HG03457 (cell line): ENCODE data around the gene HIPK1.
"Not testable (repeated sequence)": the region's sequence is repeated elsewhere in the genome, so short reads cannot be mapped to it uniquely, and the experiment has no call there.

Experiments
- ATAC-seq: cut with Tn5 transposase; IDR thresholded peaks from one replicate; pipeline ENCODE4 v1.9.1; 2021; ENCODE audit warnings: moderate number of reproducible peaks; ENCODE audit not compliant: unreplicated experiment

HIPK1 gene

DNA sequence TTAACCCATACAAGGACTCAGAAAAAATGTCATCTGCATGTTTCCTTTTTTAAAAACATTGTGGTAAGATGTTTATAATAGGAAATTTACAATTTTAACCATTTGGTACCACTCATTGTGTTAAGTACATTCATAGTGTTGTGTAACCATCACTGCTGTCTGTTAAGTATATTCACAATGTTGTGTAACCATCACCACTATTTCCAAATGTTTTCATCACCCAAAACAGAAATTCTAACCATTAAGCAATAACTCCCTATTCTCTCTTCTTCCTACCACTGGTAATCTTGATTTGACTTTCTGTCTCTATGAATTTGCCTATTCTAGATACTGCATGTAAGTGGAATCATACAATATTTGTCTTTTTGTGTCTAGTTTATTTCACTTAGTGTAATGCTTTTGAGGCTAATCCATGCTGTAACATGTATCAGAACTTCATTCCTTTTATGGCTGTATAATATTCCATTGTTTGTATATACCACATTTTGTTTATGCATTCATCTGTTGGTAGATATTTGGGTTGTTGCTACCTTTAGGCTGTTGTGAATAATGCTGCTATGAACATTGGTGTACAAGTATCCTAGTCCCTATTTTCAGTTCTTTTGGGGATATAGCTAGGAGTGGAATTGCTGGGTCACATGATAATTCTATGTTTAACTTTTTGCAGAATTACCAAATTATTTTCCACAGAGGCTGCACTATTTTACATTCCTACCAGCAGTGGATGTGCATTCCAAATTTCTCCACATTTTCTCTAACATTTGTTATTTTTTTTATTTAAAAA lies 14.1 kb downstream of the HIPK1 start:
- no peak for ATAC-seq

DNA sequence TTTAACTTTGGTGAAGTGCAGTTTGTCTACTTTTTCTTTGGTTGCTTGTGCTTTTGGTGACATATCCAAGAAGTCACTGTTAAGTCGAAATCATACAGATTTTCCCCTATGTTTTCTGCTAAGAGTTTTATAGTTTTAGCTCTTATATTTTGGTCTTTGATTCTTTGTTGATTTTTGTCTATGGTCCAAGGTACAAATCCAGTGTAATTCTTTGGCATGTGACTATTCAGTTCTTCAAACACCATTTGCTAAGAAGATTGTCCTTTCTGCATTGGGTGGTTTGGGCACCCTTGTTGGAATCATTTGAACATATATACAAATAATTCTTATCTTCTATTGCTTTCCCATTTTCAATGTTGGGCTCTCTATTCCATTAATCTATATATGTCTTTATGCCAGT lies 16.2 kb downstream of the HIPK1 start:
- ATAC-seq, result no peak

DNA sequence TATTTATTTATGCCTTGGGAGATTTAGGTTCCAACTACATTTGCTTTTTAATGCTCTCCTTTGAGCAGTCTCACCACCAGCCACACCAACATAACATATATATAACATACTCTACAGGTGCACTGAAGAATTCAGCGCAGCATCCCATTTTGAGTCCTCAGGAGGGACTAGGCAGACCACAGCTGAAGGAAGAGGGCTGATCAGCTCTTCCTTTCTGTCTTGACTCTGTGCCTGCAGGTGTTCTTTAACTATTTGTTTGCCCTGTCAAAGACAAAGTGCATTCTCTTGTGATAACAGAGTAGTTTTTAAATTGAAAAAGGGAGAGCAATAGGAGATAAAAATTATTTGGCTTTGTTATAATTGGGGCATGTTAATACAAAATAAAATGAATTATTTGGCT lies 17.0 kb downstream of the HIPK1 start:
- ATAC-seq, result no peak

DNA sequence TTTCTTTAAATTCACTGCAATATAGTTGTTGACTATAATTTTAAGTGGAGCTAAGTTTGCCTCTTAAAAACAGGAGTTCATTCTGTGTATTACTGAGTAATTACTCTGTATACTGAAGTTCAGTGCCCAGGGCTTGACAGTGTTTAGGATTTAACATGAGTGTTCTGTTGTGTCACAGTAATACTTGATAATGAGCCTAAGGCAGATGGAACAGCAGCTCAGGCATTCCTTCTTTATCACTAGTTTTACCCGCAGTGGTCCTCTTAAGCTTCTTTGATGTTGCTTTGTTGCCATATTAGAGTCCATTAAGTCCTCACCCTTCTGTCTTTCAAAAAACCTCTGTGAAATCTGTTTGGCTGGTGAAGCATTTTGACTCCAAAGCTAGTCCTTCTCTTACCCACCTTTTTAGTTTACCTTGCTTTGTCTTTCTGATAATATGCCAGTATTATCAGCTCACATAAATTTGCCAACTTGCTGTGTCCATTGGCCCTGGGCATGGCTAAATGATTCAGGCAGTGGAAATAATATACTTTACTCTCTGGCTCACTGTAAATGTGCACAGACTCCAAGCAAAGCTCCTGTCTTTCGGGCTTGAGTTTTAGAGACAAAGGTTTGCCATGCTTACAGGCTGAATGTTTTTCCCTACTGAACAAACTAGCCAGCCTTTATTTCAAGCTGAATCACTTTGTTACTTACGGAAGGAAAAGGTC lies 17.7 kb downstream of the HIPK1 start:
- no peak for ATAC-seq

DNA sequence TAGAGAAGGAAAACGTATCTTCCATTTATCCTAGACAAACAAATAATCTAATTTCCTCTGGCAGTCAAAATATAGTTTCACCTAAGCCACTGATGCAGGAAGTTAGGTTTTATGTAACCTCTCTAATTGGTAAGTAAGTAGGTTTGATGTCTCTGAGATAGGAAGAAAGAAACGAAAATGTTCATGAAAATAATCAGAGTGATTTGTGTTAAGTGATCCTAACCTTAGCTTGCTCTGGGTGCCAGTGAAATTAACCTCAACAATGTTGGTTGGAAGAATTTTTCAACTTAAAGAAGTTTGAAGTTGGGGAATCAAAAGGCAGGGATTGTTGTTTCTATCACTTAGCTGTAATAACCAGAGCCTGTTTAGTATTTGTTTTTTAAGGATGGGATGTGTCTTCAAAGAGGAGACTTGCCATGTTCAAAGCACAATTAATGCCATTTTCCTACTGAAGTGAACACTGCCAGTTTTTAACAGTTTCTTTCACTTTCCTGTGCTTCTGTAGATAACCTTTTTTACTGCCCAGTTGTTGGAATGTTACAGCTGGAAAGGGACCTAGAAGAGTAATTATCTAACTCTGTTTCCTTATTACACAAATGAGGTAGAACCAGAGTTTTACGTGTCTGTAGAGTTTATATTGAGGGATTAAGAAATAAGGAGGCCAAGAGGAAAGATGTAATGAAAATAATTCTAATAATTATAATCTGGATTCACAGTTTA lies 18.4 kb downstream of the HIPK1 start:
- no peak for ATAC-seq

DNA sequence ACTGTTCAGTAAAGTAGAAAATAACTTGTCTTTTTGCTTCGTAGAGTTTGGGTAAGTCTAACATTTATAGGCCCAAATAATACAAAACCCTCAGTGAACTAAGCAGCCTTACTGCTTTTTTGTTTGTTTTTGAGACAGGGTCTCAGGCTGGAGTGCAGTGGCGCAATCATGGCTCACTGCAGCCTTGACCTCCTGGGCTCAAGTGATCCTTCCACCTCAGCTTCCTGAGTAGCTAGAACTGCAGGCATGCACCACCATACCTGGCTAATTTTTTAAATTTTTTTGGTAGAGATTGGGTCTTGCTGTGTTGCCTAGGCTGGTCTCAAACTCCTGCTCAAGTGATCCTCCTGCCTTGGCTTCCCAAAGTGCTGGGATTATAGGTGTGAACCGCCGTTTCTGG lies 19.0 kb downstream of the HIPK1 start:
- not testable (repeated sequence) for ATAC-seq

DNA sequence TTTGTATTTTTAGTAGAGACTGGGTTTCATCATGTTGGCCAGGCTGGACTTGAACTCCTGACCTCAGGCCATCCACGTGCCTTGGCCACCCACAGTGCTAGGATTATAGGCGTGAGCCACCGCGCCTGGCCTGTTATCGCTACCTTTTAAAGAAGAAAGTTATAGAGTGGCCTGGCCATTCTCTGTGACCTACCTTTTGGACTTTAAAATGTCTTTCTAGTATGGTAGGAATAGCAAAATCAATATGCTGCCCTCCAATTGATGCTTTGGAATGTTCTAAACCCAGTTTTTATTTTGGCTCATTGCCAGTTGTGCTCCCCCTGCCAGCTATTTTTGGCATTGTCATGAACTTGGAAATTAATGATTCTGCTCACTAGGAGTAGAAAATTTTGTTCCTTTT lies 19.9 kb downstream of the HIPK1 start:
- ATAC-seq, result no peak

DNA sequence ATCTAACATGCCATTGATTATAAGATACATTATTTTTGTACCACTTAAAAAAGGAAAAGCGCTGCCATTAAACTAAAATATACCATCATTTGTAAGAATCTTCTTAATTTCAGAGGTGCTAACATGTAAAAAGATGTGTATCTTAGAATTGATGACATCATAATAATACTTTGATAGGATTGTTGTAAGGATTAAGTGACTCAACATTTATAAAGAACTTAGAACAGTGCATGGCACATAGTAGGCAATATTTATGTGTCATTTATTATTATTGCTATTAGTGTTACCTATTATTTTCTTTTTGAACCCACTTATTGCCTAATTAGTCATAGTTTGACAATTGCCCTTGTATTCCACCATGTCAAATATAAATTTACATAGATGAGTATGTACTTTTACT lies 21.8 kb downstream of the HIPK1 start:
- no peak for ATAC-seq

DNA sequence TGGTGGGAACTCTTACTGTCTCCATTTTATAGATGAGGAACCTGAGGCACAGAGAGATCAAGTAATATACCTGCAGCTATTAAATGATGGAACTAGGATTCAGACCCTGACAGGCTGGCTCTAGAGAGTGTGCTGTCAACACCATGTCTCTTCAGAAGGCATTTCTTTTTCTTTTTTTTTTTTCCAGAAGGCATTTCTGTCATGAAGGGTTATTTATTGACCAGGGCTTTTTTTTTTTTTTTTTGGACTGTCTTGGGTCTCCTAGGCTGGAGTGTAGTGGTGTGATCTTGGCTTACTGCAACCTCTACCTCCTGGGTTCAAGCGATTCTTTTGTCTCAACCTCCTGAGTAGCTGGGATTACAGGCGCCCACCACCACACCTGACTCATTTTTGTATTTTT lies 22.6 kb downstream of the HIPK1 start:
- ATAC-seq, result no peak

DNA sequence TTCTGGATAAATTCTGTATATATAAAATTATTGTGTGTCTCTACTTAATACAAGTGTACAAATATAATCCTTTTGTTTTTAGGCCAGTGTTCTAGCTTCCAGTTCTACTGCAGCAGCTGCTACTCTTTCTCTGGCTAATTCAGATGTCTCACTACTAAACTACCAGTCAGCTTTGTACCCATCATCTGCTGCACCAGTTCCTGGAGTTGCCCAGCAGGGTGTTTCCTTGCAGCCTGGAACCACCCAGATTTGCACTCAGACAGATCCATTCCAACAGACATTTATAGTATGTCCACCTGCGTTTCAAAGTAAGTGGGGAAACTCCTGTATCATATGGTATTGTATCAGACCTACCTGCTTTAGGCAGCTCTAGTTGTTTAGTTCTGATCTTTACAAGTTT lies 28.9 kb downstream of the HIPK1 start:
- ATAC-seq, result no peak

DNA sequence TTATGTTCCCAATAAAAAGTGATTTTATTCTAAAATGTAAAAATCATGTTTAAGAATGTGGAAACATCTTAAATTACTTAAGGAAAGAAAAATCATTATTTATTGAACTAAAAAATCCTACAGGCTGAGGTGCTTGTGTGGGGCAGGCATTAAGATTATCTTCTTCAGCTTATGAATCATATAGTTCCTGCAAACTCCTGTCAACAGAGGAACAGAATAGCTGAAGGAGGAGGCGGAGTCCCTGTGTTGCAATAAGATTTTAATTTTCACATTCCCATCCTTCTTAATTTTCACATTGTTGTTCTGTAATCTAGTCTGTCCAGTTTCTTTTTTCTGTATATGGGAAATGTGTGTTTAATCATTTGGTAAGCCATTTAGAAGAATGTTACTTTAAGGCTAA lies 29.6 kb downstream of the HIPK1 start:
- ATAC-seq, result no peak

DNA sequence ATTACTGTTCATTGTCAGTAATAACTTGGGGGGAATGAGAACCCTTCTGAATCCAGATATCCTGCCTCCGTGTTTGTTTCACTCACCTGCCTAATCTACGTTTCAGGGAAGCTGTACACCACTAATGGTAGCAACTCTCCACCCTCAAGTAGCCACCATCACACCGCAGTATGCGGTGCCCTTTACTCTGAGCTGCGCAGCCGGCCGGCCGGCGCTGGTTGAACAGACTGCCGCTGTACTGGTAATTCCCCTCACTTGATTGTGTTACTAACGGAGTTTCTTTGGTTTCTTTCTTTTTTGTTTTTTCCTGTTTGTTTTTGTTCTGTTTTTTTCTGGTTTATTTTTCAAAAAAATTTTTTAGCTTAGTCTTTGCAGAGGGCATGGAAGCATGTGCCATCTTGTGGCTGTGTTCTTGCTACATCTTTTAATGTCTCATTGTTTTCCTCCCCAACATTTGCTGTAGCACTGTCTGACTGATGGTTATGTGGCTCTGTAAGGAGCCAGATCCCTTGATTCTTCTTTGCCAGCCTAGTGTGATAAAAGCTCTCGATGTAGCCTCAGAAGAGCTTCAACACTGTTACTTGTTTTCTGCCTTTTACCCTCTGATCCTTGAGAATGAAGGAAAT lies 34.3 kb downstream of the HIPK1 start:
- no peak for ATAC-seq

DNA sequence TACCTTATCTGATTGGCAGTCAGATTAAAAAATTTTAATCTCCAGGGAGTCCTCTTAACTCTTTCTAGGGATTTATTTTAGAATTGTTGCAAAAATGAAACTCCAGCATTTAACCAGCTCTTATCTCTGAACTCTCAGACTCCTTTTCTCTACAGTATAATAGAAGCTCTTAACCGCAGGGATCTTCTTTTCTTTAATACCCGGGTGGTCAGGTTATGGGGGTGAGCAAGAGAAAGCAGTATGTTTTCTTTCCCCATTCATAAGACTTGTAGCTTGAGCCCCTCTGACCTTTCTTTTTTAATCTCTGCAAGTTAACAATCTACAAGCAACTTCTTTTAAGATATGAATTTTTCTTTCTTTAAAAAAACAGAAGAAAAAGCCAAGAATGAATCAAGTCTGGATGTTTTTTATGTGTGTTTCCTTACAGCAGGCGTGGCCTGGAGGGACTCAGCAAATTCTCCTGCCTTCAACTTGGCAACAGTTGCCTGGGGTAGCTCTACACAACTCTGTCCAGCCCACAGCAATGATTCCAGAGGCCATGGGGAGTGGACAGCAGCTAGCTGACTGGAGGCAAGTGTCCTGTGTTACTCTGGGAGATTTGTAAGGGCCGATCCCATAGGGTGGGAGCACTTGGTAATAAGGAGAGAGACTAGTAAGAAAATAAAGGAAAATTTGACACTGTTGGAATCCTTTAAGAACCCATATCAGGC lies 36.7 kb downstream of the HIPK1 start:
- ATAC-seq, result no peak

DNA sequence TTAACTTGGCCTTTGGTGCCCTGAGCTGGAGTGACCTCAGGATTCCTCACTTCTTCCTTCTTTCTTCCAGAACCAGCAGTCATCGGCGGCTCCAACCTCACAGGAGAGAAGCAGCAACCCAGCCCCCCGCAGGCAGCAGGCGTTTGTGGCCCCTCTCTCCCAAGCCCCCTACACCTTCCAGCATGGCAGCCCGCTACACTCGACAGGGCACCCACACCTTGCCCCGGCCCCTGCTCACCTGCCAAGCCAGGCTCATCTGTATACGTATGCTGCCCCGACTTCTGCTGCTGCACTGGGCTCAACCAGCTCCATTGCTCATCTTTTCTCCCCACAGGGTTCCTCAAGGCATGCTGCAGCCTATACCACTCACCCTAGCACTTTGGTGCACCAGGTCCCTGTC lies 43.8 kb downstream of the HIPK1 start:
- ATAC-seq, result no peak

DNA sequence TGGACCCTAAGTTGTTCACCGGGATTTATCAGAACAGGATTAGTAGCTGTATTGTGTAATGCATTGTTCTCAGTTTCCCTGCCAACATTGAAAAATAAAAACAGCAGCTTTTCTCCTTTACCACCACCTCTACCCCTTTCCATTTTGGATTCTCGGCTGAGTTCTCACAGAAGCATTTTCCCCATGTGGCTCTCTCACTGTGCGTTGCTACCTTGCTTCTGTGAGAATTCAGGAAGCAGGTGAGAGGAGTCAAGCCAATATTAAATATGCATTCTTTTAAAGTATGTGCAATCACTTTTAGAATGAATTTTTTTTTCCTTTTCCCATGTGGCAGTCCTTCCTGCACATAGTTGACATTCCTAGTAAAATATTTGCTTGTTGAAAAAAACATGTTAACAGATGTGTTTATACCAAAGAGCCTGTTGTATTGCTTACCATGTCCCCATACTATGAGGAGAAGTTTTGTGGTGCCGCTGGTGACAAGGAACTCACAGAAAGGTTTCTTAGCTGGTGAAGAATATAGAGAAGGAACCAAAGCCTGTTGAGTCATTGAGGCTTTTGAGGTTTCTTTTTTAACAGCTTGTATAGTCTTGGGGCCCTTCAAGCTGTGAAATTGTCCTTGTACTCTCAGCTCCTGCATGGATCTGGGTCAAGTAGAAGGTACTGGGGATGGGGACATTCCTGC lies 46.2 kb downstream of the HIPK1 start:
- ATAC-seq, result no peak

DNA sequence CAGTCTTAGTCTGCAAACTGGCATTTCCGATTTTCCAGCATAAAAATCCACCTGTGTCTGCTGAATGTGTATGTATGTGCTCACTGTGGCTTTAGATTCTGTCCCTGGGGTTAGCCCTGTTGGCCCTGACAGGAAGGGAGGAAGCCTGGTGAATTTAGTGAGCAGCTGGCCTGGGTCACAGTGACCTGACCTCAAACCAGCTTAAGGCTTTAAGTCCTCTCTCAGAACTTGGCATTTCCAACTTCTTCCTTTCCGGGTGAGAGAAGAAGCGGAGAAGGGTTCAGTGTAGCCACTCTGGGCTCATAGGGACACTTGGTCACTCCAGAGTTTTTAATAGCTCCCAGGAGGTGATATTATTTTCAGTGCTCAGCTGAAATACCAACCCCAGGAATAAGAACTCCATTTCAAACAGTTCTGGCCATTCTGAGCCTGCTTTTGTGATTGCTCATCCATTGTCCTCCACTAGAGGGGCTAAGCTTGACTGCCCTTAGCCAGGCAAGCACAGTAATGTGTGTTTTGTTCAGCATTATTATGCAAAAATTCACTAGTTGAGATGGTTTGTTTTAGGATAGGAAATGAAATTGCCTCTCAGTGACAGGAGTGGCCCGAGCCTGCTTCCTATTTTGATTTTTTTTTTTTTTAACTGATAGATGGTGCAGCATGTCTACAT lies 47.6 kb downstream of the HIPK1 start:
- ATAC-seq, result no peak

DNA sequence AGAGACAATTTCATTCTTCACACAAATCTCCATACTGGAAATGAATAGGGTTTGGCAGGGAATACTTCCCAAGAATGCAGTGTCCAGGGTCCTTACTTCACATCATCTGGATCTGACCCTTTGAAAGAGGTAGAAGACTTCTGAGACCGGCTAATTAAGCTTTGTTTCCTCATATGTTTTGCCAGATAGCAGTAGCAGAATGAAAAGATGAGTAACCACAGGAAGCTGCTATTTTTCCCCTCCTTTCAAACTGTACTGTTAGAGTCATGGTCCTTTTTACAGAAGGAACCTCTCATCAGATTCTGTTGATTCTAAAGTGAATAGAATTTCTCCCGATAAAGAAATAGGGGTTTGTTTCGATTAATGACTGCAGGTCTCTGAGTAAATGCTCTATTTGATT lies 48.8 kb downstream of the HIPK1 start:
- no peak for ATAC-seq

DNA sequence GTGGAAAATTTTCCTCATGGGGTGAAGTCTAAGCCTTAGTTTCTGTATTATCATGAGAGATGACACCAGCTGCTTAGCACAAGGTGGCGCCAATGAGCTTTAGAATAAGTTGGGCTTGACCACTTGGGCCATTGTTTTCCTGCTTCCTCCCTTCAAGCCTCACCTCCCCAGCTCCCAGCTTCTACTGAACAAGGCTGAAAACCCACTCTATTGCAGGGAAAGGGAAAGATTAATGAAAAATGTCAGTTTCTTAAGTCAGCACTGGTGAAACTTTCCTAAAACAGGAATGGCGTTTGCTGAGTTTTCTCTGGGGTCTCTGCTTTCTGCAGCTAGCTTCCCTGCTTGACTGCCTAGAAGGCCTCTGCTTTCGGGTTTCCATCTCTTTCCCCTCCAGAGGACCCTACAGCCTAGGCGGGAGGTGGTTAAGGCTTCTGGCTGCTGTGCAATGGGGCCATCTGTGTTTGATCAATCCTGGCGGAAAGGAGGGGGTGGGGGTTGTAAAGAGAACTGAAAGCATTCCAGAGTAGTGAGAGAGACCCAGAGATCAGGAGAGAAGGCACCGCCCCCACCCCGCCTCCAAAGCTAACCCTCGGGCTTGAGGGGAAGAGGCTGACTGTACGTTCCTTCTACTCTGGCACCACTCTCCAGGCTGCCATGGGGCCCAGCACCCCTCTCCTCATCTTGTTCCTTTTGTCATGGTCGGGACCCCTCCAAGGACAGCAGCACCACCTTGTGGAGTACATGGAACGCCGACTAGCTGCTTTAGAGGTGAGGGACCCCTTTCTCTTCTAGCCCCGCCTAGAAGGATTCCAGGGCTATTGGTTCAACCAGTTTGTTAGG lies 50.0 kb downstream of the HIPK1 start, which contains the start of gene OLFML3:
Gene OLFML3 (plus strand): TSS at position 612 of the 840 bp plus-strand sequence. CDS start 43 bp downstream, at position 655.
- no peak for ATAC-seq

DNA sequence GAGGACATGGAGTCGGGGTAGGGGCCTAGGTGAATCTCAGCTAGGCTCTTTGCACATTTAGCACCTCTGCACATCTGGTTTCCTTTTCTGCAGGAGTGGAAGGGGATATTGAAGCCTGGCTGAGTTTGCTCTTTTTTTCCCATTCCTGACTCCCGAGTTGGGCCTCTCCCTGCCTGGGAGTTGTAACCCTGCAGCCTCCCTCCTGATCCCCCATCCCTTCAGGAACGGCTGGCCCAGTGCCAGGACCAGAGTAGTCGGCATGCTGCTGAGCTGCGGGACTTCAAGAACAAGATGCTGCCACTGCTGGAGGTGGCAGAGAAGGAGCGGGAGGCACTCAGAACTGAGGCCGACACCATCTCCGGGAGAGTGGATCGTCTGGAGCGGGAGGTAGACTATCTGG lies 51.0 kb downstream of the HIPK1 start:
- no peak for ATAC-seq
